ENCODE results near the gene STAB2.

- no peak for TF ChIP-seq POLR2A (IDR thresholded peaks at IDR 0.05; ENCODE audit: control extremely low read depth in 1 of 2, low read depth in 2 of 2, low read length in 2 of 2)
- no peak for TF ChIP-seq BRCA1 (IDR thresholded peaks at IDR 0.05; ENCODE audit: low read depth, low read length)
- no peak for TF ChIP-seq CTCF (IDR thresholded peaks at IDR 0.05; ENCODE audit: control extremely low read depth in 1 of 3, insufficient read depth in 1 of 3, low read depth in 1 of 3, low read length in 3 of 3)
- no peak for TF ChIP-seq EP300 (IDR thresholded peaks at IDR 0.05; ENCODE audit: borderline replicate concordance in 1 of 2, low read depth in 2 of 2, low read length in 2 of 2)
- no peak for TF ChIP-seq MAX (IDR thresholded peaks at IDR 0.05)
- TF ChIP-seq CREB1 (IDR thresholded peaks at IDR 0.05), result no peak
- TF ChIP-seq USF2 (IDR thresholded peaks at IDR 0.05; ENCODE audit: low read length), result no peak
- TF ChIP-seq SP2 (IDR thresholded peaks at IDR 0.05; ENCODE audit: low read length), result no peak
- no peak for TF ChIP-seq SP4 (IDR thresholded peaks at IDR 0.05; ENCODE audit: low read length)
- TF ChIP-seq RBBP5 (IDR thresholded peaks at IDR 0.05; ENCODE audit: borderline replicate concordance, low read depth, low read length), result no peak
These were observed 178.2 kb downstream of the STAB2 start for GRCh38 chr12:103765322-103765721.
